Testis (tissue), 3 donors: ENCODE data around the gene SLAMF9. TPM values are rescaled to one million over a fixed set of nuclear protein-coding genes. Genes with fewer than 3 reads are reported as not detected.

ENCODE experiments used
- DNase-seq: peaks from one replicate; pipeline ENCODE4 v3.0.0-alpha.2; 2019
- H3K27ac ChIP-seq, 2 donors: fragments of 200-600 bp; sonication (generic); one replicate each; pipeline ENCODE4 v1.5.1; 2019
- H3K27me3 ChIP-seq: fragments of 200-600 bp; sonication (generic); one replicate; pipeline ENCODE4 v1.5.1; 2019
- H3K36me3 ChIP-seq: fragments of 200-600 bp; sonication (generic); one replicate; pipeline ENCODE4 v1.5.1; 2017; ENCODE audit warnings: low read depth; ENCODE audit errors: missing control alignments
- H3K4me1 ChIP-seq: fragments of 200-600 bp; sonication (generic); one replicate; pipeline ENCODE4 v1.5.1; 2019
- H3K4me3 ChIP-seq, 2 donors: fragments of 200-600 bp; sonication (generic); one replicate each; pipeline ENCODE4 v1.5.1; 2017 to 2019
- H3K9me3 ChIP-seq: fragments of 200-600 bp; sonication (generic); one replicate; pipeline ENCODE4 v1.5.1; 2017
- CTCF ChIP-seq, 3 experiments: fragments of 450-650 bp in 2 of 3; fragments of 200-600 bp in 1 of 3; sonication (generic) in 1 of 3; IDR thresholded peaks; one replicate each; pipeline ENCODE4 v1.5.1; 2016 to 2019; ENCODE audit warnings: antibody characterized with exemption in 3 of 3, mild to moderate bottlenecking in 2 of 3, moderate library complexity in 1 of 3
- POLR2A ChIP-seq: fragments of 450-650 bp; IDR thresholded peaks from one replicate; pipeline ENCODE4 v1.6.1; 2017; ENCODE audit warnings: antibody characterized with exemption, mild to moderate bottlenecking, moderate library complexity
- WGBS, 2 donors: methylation state at CpG; one replicate each; pipeline ENCODE4 v1.1.5; 2018; 5-methylcytosine and 5-hydroxymethylcytosine counted together
- intact Hi-C: fragments of 100-400 bp; cut with DNase I; formaldehyde crosslinking; loops from one replicate; pipeline ENCODE4 v1.15.1; 2023; ENCODE audit warnings: low total_unique reads
- polyA plus RNA-seq: library from polyadenylated mRNA; stranded (reverse); fragments of 350-450 nt; fragmentation: Illumina TruSeq; extraction: RNeasy Lipid Tissue Mini Kit (QIAGEN cat#74804); gene quantifications from one replicate; pipeline ENCODE4 v1.2.3, GENCODE V29; 2014; ENCODE audit warnings: low read depth, low replicate concordance; ENCODE audit not compliant: insufficient read depth
- total RNA-seq, 2 donors: library from RNA; depleted of rRNA; stranded (reverse); fragments of >200 nt; gene quantifications; one replicate each; pipeline ENCODE4 v1.2.3, GENCODE V29; 2016

Gene SLAMF9
- total and polyA plus RNA-seq, 3 donors from 2014 or later = 0.74 to 2.0 TPM; not detected in 1

GRCh38 chr1:159925719-159926078 is 28.3 kb downstream of the SLAMF9 start:
- peak; percentile 56 for DNase-seq
- intact Hi-C loops = no loop called here
- H3K9me3 ChIP-seq = no peaks in the 10 kb centered on the region
- H3K27ac ChIP-seq = peak overlapping the region; percentile 43 to 74
- H3K36me3 ChIP-seq = no peaks in the 10 kb centered on the region
- TF ChIP-seq POLR2A (no peak), CTCF (IDR thresholded peaks at IDR 0.05) (no peak)
- H3K4me1 ChIP-seq = peaks cover 28% of the 10 kb centered on the region
- no peaks in the 10 kb centered on the region for H3K27me3 ChIP-seq
- H3K4me3 ChIP-seq = peak overlapping the region; percentile 64 to 88
- WGBS, 2 donors = 0 to 2% methylated on average over 6 to 7 of the region's 7 CpGs

- Histone ChIP-seq H3K27ac (peak within 1 kb of the TSS; percentile 74 to 91), H3K4me1 (peaks cover 28% of the 10 kb centered on the region), H3K9me3 (no peaks in the 10 kb centered on the region), H3K36me3 (no peaks in the 10 kb centered on the region), H3K4me3 (peak within 1 kb of the TSS; percentile 64 to 88), H3K27me3 (no peaks in the 10 kb centered on the region)
- DNase-seq = peak; percentile 94
- intact Hi-C loops = no loop called here
- TF ChIP-seq POLR2A (peak; percentile 28), CTCF (IDR thresholded peaks at IDR 0.05) (peak in 1 of 3 experiments; percentile 5)
- WGBS, 2 donors = 0 to 1% methylated on average over 11 to 54 of the region's 58 CpGs
Observed at GRCh38 chr1:159924791-159925718, 29.0 kb downstream of the SLAMF9 start, which contains the start of gene TAGLN2. TAGLN2 (minus strand) TSS chr1:159925507; CDS start chr1:159920509, 4,998 bp downstream.

- H3K4me3 ChIP-seq = peak overlapping the region; percentile 64 to 88
- H3K4me1 ChIP-seq = peaks cover 28% of the 10 kb centered on the region
- no peaks in the 10 kb centered on the region for H3K9me3 ChIP-seq
- intact Hi-C loops = no loop called here
- WGBS, 2 donors = 2 to 4% methylated on average over 11 to 31 of the region's 31 CpGs
- TF ChIP-seq CTCF (IDR thresholded peaks at IDR 0.05) (no peak), POLR2A (no peak)
- H3K27me3 ChIP-seq = no peaks in the 10 kb centered on the region
- H3K36me3 ChIP-seq = no peaks in the 10 kb centered on the region
- H3K27ac ChIP-seq = peak overlapping the region; percentile 74 to 91
- peak; percentile 83 for DNase-seq
Observed at GRCh38 chr1:159924025-159924790, 29.8 kb downstream of the SLAMF9 start.

GRCh38 chr1:159923203-159924024 is 30.6 kb downstream of the SLAMF9 start:
- DNase-seq = peak; percentile 87
- no peaks in the 10 kb centered on the region for H3K36me3 ChIP-seq
- no peaks in the 10 kb centered on the region for H3K9me3 ChIP-seq
- H3K27ac ChIP-seq = peak overlapping the region; percentile 74 to 91
- H3K27me3 ChIP-seq = no peaks in the 10 kb centered on the region
- intact Hi-C loops = no loop called here
- 9 to 11% methylated on average over 20 of the region's 20 CpGs for WGBS, 2 donors
- no peak for TF ChIP-seq CTCF (IDR thresholded peaks at IDR 0.05)
- TF ChIP-seq POLR2A = no peak
- peaks cover 28% of the 10 kb centered on the region for H3K4me1 ChIP-seq
- H3K4me3 ChIP-seq = peak overlapping the region; percentile 64 to 88
